Heart left ventricle (tissue), 16 donors: Measurements from ENCODE around the gene MGAM2. TPM values are rescaled to one million over a fixed set of nuclear protein-coding genes. Genes with fewer than 3 reads are reported as not detected.

Experiments
- ATAC-seq, 4 donors: fragments of 200-7000 bp; cut with Tn5 transposase; one replicate each; pipeline ENCODE4 v1.9.1; 2020 to 2022; ENCODE audit warnings: moderate library complexity in 4 of 4, mild to moderate bottlenecking in 3 of 4, moderate number of reproducible peaks in 1 of 4
- DNase-seq, 5 donors: peaks; one replicate each; pipeline ENCODE4 v3.0.0-alpha.2; 2020
- H3K27ac ChIP-seq, 12 donors: fragments of 200-600 bp; sonication (generic) in 4 of 12; one replicate each; pipeline versions ENCODE4 v1.5.0 to v1.8.0; 2016 to 2022; ENCODE audit warnings: mild to moderate bottlenecking in 2 of 12
- H3K27me3 ChIP-seq, 9 donors: fragments of 200-600 bp; sonication (generic) in 2 of 9; one replicate each; pipeline versions ENCODE4 v1.5.1 to v1.8.0; 2016 to 2022; ENCODE audit warnings: mild to moderate bottlenecking in 3 of 9
- H3K36me3 ChIP-seq, 9 donors: fragments of 200-600 bp; sonication (generic) in 2 of 9; one replicate each; pipeline versions ENCODE4 v1.5.0 to v1.8.0; 2018 to 2022; ENCODE audit warnings: mild to moderate bottlenecking in 2 of 9
- H3K4me1 ChIP-seq, 12 donors: fragments of 200-600 bp; sonication (generic) in 4 of 12; one replicate each; pipeline versions ENCODE4 v1.5.0 to v1.8.0; 2016 to 2022; ENCODE audit warnings: mild to moderate bottlenecking in 3 of 12
- H3K4me3 ChIP-seq, 12 donors: fragments of 200-600 bp; sonication (generic) in 4 of 12; one replicate each; pipeline versions ENCODE4 v1.5.0 to v1.8.0; 2017 to 2022; ENCODE audit warnings: mild to moderate bottlenecking in 9 of 12, moderate library complexity in 4 of 12
- H3K9me3 ChIP-seq, 12 donors: fragments of 200-600 bp; sonication (generic) in 4 of 12; one replicate each; pipeline versions ENCODE4 v1.5.0 to v1.8.0; 2016 to 2022; ENCODE audit warnings: mild to moderate bottlenecking in 1 of 12
- CTCF ChIP-seq, 12 donors: fragments of 200-600 bp; sonication (generic) in 4 of 12; IDR thresholded peaks; one replicate each; pipeline versions ENCODE4 v1.5.0 to v1.8.0; 2018 to 2022; ENCODE audit warnings: antibody characterized with exemption in 12 of 12, mild to moderate bottlenecking in 5 of 12
- POLR2A ChIP-seq, 2 donors: fragments of 450-650 bp; IDR thresholded peaks; one replicate each; pipeline ENCODE4 v1.6.1; 2017; ENCODE audit warnings: antibody characterized with exemption in 2 of 2, mild to moderate bottlenecking in 2 of 2, moderate library complexity in 2 of 2
- whole genome bisulfite sequencing, 4 donors: extraction: QIAGEN DNeasy Blood & Tissue Kit in 2 of 4; methylation state at CpG; one replicate each; pipeline versions ENCODE4 v1.1.5 to v1.1.7; 2013 to 2018; 5-methylcytosine and 5-hydroxymethylcytosine counted together
- intact Hi-C, 10 donors: fragments of 100-400 bp; cut with DNase I; formaldehyde crosslinking; loops; one replicate each; pipeline versions ENCODE4 v1.11.1 to v1.14.2; 2022
- polyA plus RNA-seq, 2 donors: library from polyadenylated mRNA; stranded (reverse); fragments of 200-250 nt; gene quantifications; one replicate each; pipeline ENCODE4 v1.2.3, GENCODE V29; 2013
- total RNA-seq, 9 donors: library from RNA; depleted of rRNA in 2 of 9; stranded (reverse); fragments of >200 nt in 2 of 9; fragmentation: NEBNext Ultra II Directional in 3 of 9; extraction: Animal tissue kit (Norgen Biotek cat#: 25700) in 3 of 9; gene quantifications; one replicate each; pipeline versions ENCODE4 v1.1.0 to v1.2.4, GENCODE V29; 2016 to 2023
- donor health status: ischemic (EF 13 %, LVEDD 7.1; RV severe dilation, severe dysfunction).
- donor health status: healthy with polysubstance abuse.
- donor health status: DM: no; HTN: yes; CAD: no.
- donor health status: DM: no; HTN: no; CAD: no.
- donor health status: ischemic (EF 25% LVEDD 6.9; RV normal size, moderate dysfunction).
- donor health status: ischemic (EF 25% LVEDD 5.7; RV mildly dilated, moderate dysfunction).
- donor health status: healthy.
- donor health status: DM: yes; HTN: yes; CAD: no.
- donor health status: ischemic (EF 35%, LVEDD 5.7; RV mildly dilated, moderate dysfunction).
- donor health status: nonischemic (EF 11% LVEDD 7.7; RV severe dilation, severe dysfunction).
- donor health status: DM: yes; HTN: yes; CAD: no.
- donor health status: PGD.
- donor health status: ischemic (EF 29% LVEDD 5.4; RV normal size, mild dysfunction).
- donor health status: nonischemic (EF 23%, LVEDD 6.1; RV moderate dilation, normal function).

Gene MGAM2
- total and polyA plus RNA-seq, 11 donors = 0.01 to 0.13 (median 0.07) TPM; not detected in 4

DNA sequence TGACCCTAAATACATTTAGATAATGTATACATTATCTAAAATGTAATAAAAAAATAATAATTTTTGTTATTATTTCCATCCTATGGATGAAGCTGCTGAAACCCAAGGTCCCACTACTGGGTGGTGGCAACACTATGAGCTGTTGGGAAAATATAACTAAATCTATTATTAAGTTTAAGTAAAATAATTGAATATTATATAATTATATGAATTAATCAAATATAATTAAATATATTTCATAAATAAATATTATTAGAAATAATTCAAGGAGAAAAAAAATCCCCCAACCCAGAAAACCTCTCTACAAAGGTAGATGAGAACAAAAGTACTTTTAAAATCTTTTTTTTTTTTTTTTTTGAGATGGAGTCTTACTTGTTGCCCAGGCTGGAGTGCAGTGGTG, 138.4 kb downstream of the MGAM2 start:
- H3K4me1 ChIP-seq = no peaks in the 10 kb centered on the region
- DNase-seq (no peak), ATAC-seq (no peak)
- no peaks in the 10 kb centered on the region for H3K27me3 ChIP-seq
- no peaks in the 10 kb centered on the region for H3K36me3 ChIP-seq
- no peak for TF ChIP-seq CTCF (IDR thresholded peaks at IDR 0.05)
- no peak for TF ChIP-seq POLR2A (IDR thresholded peaks at IDR 0.05)
- no peaks in the 10 kb centered on the region for H3K9me3 ChIP-seq
- intact Hi-C loops = no loop called here
- no peak overlapping the region for H3K27ac ChIP-seq
- H3K4me3 ChIP-seq = no peak overlapping the region

- WGBS, 4 donors = 37 to 58% (median 44%) methylated on average over 2 of the region's 2 CpGs
- no peak for ATAC-seq
- DNase-seq = no peak
- no peaks in the 10 kb centered on the region for H3K9me3 ChIP-seq
- TF ChIP-seq CTCF (IDR thresholded peaks at IDR 0.05) = no peak
- TF ChIP-seq POLR2A (IDR thresholded peaks at IDR 0.05) = no peak
- H3K27ac ChIP-seq = no peak overlapping the region
- no peak overlapping the region for H3K4me3 ChIP-seq
- H3K4me1 ChIP-seq = no peaks in the 10 kb centered on the region
- intact Hi-C loops = no loop called here
- no peaks in the 10 kb centered on the region for H3K27me3 ChIP-seq
- H3K36me3 ChIP-seq = no peaks in the 10 kb centered on the region
Observed at GRCh38 chr7:142250705-142251104, 139.2 kb downstream of the MGAM2 start.

DNA sequence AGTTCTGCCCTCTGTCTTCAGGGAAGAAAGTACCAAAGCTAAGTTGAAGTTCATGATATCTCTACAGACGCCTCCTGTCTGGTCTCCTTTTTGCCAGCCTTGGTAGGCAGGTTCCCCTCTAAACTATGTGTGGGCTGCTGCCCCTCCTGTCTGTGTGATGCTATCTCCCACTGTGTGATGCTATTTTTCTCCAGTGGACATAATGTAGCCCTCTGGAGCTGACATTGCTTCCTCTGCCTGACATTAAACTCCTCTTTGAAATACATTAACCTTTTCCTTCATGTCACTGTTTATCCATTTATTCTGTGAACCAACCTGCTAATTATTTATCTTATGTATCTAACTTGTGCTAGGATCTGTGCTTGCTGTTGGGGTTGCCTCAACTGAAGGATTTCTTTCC, 146.4 kb downstream of the MGAM2 start, which contains the start of gene PRSS58:
TSS of gene PRSS58 (minus strand) at position 101 of the 400 bp plus-strand sequence. CDS start 351 bp downstream, outside the sequence.
- Histone ChIP-seq H3K36me3 (no peaks in the 10 kb centered on the region), H3K4me3 (no peak within 1 kb of the TSS), H3K27me3 (no peaks in the 10 kb centered on the region), H3K9me3 (peaks cover 0 to 5% (median 0%) of the 10 kb centered on the region in 12 donors), H3K27ac (no peak within 1 kb of the TSS), H3K4me1 (no peaks in the 10 kb centered on the region)
- DNase-seq (no peak), ATAC-seq (no peak)
- intact Hi-C loops = no loop called here
- TF ChIP-seq POLR2A (IDR thresholded peaks at IDR 0.05) (no peak), CTCF (IDR thresholded peaks at IDR 0.05) (no peak)
- 47 to 65% (median 61%) methylated on average over 1 of the region's 1 CpG for WGBS, 4 donors

- H3K4me3 ChIP-seq = no peak overlapping the region
- no peak for ATAC-seq
- DNase-seq = no peak
- WGBS, 4 donors = 65 to 74% (median 71%) methylated on average over 8 of the region's 8 CpGs
- no peak overlapping the region for H3K27ac ChIP-seq
- H3K9me3 ChIP-seq = peaks cover 0 to 5% (median 0%) of the 10 kb centered on the region in 12 donors
- TF ChIP-seq POLR2A (IDR thresholded peaks at IDR 0.05) = no peak
- TF ChIP-seq CTCF (IDR thresholded peaks at IDR 0.05) = no peak
- intact Hi-C loops = no loop called here
- H3K27me3 ChIP-seq = no peaks in the 10 kb centered on the region
- H3K4me1 ChIP-seq = no peaks in the 10 kb centered on the region
- no peaks in the 10 kb centered on the region for H3K36me3 ChIP-seq
Observed at GRCh38 chr7:142263598-142264380, 152.3 kb downstream of the MGAM2 start.

Other genes with a start within 250 kb of the MGAM2 start
- not detected for gene OR9A4, start 195.3 kb upstream of the MGAM2 start, total RNA-seq
- not detected for gene OR9A4, start 195.3 kb upstream of the MGAM2 start, polyA plus RNA-seq
- gene CLEC5A, start 164.7 kb upstream of the MGAM2 start, total RNA-seq = 1 to 10 TPM in 2 of 9 donors, under 1 TPM in 6, not detected in 1; 0.12 to 2.6 (median 0.50) TPM
- gene CLEC5A, start 164.7 kb upstream of the MGAM2 start, polyA plus RNA-seq = 1 to 10 TPM in 1 of 2 donors, under 1 TPM in 1; 0.27 to 1.1 TPM
- not detected for gene TAS2R38, start 137.9 kb upstream of the MGAM2 start, total RNA-seq
- not detected for gene TAS2R38, start 137.9 kb upstream of the MGAM2 start, polyA plus RNA-seq
- 1 to 10 TPM in 2 of 9 donors, under 1 TPM in 7; 0.15 to 1.2 (median 0.52) TPM for gene MGAM, start 115.8 kb upstream of the MGAM2 start, total RNA-seq
- under 1 TPM; 0.08 to 0.10 TPM for gene MGAM, start 115.8 kb upstream of the MGAM2 start, polyA plus RNA-seq
- gene PRSS58, start 146.3 kb downstream of the MGAM2 start, total RNA-seq = not detected
- gene PRSS58, start 146.3 kb downstream of the MGAM2 start, polyA plus RNA-seq = not detected